ENCODE results near the gene CDH18.

GRCh38 chr5:19902316-19902934 lies 85.6 kb downstream of the CDH18 start:
- TF ChIP-seq CTCF (IDR thresholded peaks at IDR 0.05) (no peak), POLR2A (IDR thresholded peaks at IDR 0.05) (no peak)

Data from body of pancreas (tissue), 4 donors.